Gastrocnemius medialis (tissue), 4 donors: ENCODE data around the gene SYVN1.

ENCODE experiments used
- CTCF ChIP-seq, 5 experiments: fragments of 450-650 bp in 3 of 5; fragments of 200-600 bp in 2 of 5; sonication (generic) in 2 of 5; IDR thresholded peaks in 4 of 5; conservative IDR thresholded peaks in 1 of 5; 1 replicate in 4 of 5; 2 replicates in 1 of 5; pipeline ENCODE4 v1.5.1; 2016 to 2019; ENCODE audit warnings: antibody characterized with exemption in 5 of 5, mild to moderate bottlenecking in 3 of 5, moderate library complexity in 3 of 5
- POLR2A ChIP-seq, 2 donors: fragments of 450-650 bp; IDR thresholded peaks; one replicate each; pipeline ENCODE4 v1.6.1; 2017; ENCODE audit warnings: antibody characterized with exemption in 2 of 2, mild to moderate bottlenecking in 2 of 2, moderate library complexity in 2 of 2

- TF ChIP-seq CTCF (IDR thresholded peaks at IDR 0.05 in 4 of 5, conservative IDR thresholded peaks at IDR 0.05 in 1 of 5) (no peak), POLR2A (IDR thresholded peaks at IDR 0.05) (no peak)
Observed at GRCh38 chr11:65119670-65119995, 14.7 kb downstream of the SYVN1 start.
